GM23338 (cell line): ENCODE data around the gene MED16. TPM values are rescaled to one million over a fixed set of nuclear protein-coding genes. Genes with fewer than 3 reads are reported as not detected.

Experiments used
- ATAC-seq: fragments of 200-7000 bp; cut with Tn5 transposase; 3 replicates; pipeline ENCODE4 v1.9.1; 2020
- DNase-seq: peaks from one replicate; pipeline ENCODE4 v3.0.0-alpha.2; 2015; ENCODE audit warnings: low spot score
- H2AFZ ChIP-seq: fragments of 200-600 bp; sonication (generic); 2 replicates; pipeline ENCODE4 v1.8.0; 2016; ENCODE audit warnings: antibody characterized with exemption, mild to moderate bottlenecking, moderate library complexity
- H3F3A ChIP-seq: fragments of 200-600 bp; sonication (generic); replicated peaks from 2 replicates; pipeline ENCODE4 v1.8.0; 2017; ENCODE audit warnings: antibody characterized with exemption, mixed run types, low read depth
- H3K27ac ChIP-seq: fragments of 200-600 bp; sonication (generic); 2 replicates; pipeline ENCODE4 v1.6.1; 2016; ENCODE audit warnings: low read depth
- H3K27me3 ChIP-seq: fragments of 200-600 bp; sonication (generic); 2 replicates; pipeline ENCODE4 v1.8.0; 2016; ENCODE audit warnings: mild to moderate bottlenecking, mixed run types, moderate library complexity; ENCODE audit not compliant: insufficient read depth
- H3K36me3 ChIP-seq: fragments of 200-600 bp; sonication (generic); 2 replicates; pipeline ENCODE4 v1.8.0; 2016; ENCODE audit warnings: mild to moderate bottlenecking; ENCODE audit not compliant: insufficient read depth
- H3K4me1 ChIP-seq: fragments of 200-600 bp; sonication (generic); 2 replicates; pipeline ENCODE4 v1.8.0; 2016; ENCODE audit warnings: mild to moderate bottlenecking, moderate library complexity; ENCODE audit not compliant: insufficient read depth
- H3K4me2 ChIP-seq: fragments of 200-600 bp; sonication (generic); 2 replicates; pipeline ENCODE4 v1.7.1; 2017; ENCODE audit warnings: mixed run types
- H3K4me3 ChIP-seq: fragments of 200-600 bp; sonication (generic); 2 replicates; pipeline ENCODE4 v1.6.1; 2016; ENCODE audit warnings: mixed run types
- H3K79me2 ChIP-seq: fragments of 200-600 bp; sonication (generic); replicated peaks from 2 replicates; pipeline ENCODE4 v1.8.0; 2017; ENCODE audit warnings: mild to moderate bottlenecking; ENCODE audit not compliant: insufficient read depth
- H3K9me2 ChIP-seq: fragments of 200-600 bp; sonication (generic); 2 replicates; pipeline ENCODE4 v1.8.0; 2017; ENCODE audit not compliant: insufficient read depth
- H4K20me1 ChIP-seq: fragments of 200-600 bp; sonication (generic); replicated peaks from 2 replicates; pipeline ENCODE4 v1.8.0; 2017; ENCODE audit warnings: mild to moderate bottlenecking; ENCODE audit not compliant: insufficient read depth
- H3K27ac Mint-ChIP-seq: 2 replicates; pipeline ENCODE4 v1.8.0; 2020; ENCODE audit warnings: inconsistent platforms, mild to moderate bottlenecking, moderate library complexity, mixed read lengths
- H3K27me3 Mint-ChIP-seq: 3 replicates; pipeline ENCODE4 v1.8.0; 2022; ENCODE audit warnings: low read depth, mild to moderate bottlenecking, moderate library complexity, mixed read lengths, inconsistent platforms; ENCODE audit not compliant: insufficient read depth, poor library complexity
- H3K36me3 Mint-ChIP-seq: 3 replicates; pipeline ENCODE4 v1.8.0; 2021; ENCODE audit warnings: low read depth, mild to moderate bottlenecking, inconsistent platforms, moderate library complexity, mixed read lengths
- H3K4me1 Mint-ChIP-seq: 3 replicates; pipeline ENCODE4 v1.8.0; 2020; ENCODE audit warnings: mild to moderate bottlenecking, inconsistent platforms, mixed read lengths
- H3K4me3 Mint-ChIP-seq: 3 replicates; pipeline ENCODE4 v1.8.0; 2021; ENCODE audit warnings: moderate library complexity, mild to moderate bottlenecking, inconsistent platforms, mixed read lengths
- H3K9me3 Mint-ChIP-seq: 3 replicates; pipeline ENCODE4 v1.8.0; 2020; ENCODE audit warnings: moderate library complexity, mild to moderate bottlenecking, inconsistent platforms, mixed read lengths
- CREB1 ChIP-seq: fragments of 250-450 bp; sonication (Bioruptor Pico); IDR thresholded peaks from 2 replicates; pipeline ENCODE4 v1.5.0; 2020; ENCODE audit warnings: low read depth, mild to moderate bottlenecking, moderate library complexity
- CTCF ChIP-seq, 2 experiments: fragments of 200-600 bp in 1 of 2; sonication (generic) in 1 of 2; conservative IDR thresholded peaks; 2 replicates each; pipeline versions ENCODE4 v1.5.1 to v1.6.1; 2016 to 2017; ENCODE audit warnings: antibody characterized with exemption in 2 of 2, low read depth in 2 of 2, mild to moderate bottlenecking in 2 of 2, moderate library complexity in 1 of 2
- POLR2AphosphoS5 ChIP-seq: IDR thresholded peaks from 2 replicates; pipeline ENCODE4 v1.6.1; 2016; ENCODE audit warnings: antibody characterized with exemption, low read depth
- REST ChIP-seq: IDR thresholded peaks from one replicate; pipeline ENCODE4 v1.6.1; 2018; ENCODE audit warnings: antibody characterized with exemption; ENCODE audit not compliant: unreplicated experiment
- STAT1 ChIP-seq: IDR thresholded peaks from one replicate; pipeline ENCODE4 v1.6.1; 2016; ENCODE audit warnings: antibody characterized with exemption; ENCODE audit not compliant: unreplicated experiment
- ZNF114 ChIP-seq: fragments of 250-450 bp; sonication (Bioruptor Pico); IDR thresholded peaks from 2 replicates; pipeline ENCODE4 v1.5.0; 2020; ENCODE audit warnings: mild to moderate bottlenecking, moderate library complexity
- ZNF331 ChIP-seq: fragments of 250-450 bp; sonication (Bioruptor Pico); IDR thresholded peaks from 2 replicates; pipeline ENCODE4 v1.5.0; 2020; ENCODE audit warnings: low read depth, mild to moderate bottlenecking, moderate library complexity
- ZNF462 ChIP-seq: fragments of 250-450 bp; sonication (Bioruptor Pico); IDR thresholded peaks from 2 replicates; pipeline ENCODE4 v1.5.0; 2020; ENCODE audit warnings: mild to moderate bottlenecking, moderate library complexity
- polyA plus RNA-seq: library from polyadenylated mRNA; unstranded; fragments of >200 nt; fragmentation: Nextera tagmentation; extraction: Ambion mirVana; gene quantifications from 2 replicates; pipeline ENCODE4 v1.2.1, GENCODE V29; 2016
- total RNA-seq: library from RNA; depleted of rRNA; stranded (reverse); fragments of >200 nt; shearing (Covaris generic); gene quantifications from 2 replicates; pipeline ENCODE4 v1.2.3, GENCODE V29; 2014

MED16 gene
- total and polyA plus RNA-seq, 2 experiments from 2014 or later, result 52.7 to 73.6 TPM

- TF ChIP-seq ZNF462 (CRISPR knock-in tag) (no peak), POLR2AphosphoS5 (no peak)
Observed at GRCh38 chr19:890831-891230, 2.2 kb downstream of the MED16 start (continued).

- no peak for ATAC-seq
- Histone ChIP-seq H2AFZ (no peak overlapping the region), H3K27ac (no peak overlapping the region), H3K4me2 (no peak overlapping the region), H3K4me1 (no peaks in the 10 kb centered on the region), H3F3A (no peaks in the 10 kb centered on the region; the same call in 1 of the 2 replicates), H3K36me3 (no peaks in the 10 kb centered on the region), H4K20me1 (peaks cover 4% of the 10 kb centered on the region; the same call in 1 of the 2 replicates), H3K4me3 (no peak overlapping the region), H3K79me2 (no peaks in the 10 kb centered on the region; the same call in 1 of the 2 replicates), H3K27me3 (no peaks in the 10 kb centered on the region), H3K9me2 (no peaks in the 10 kb centered on the region)
- peaks cover 20% of the 10 kb centered on the region for H3K27me3 Mint-ChIP-seq
- no peaks in the 10 kb centered on the region; the same call in 2 of the 3 replicates for H3K4me1 Mint-ChIP-seq
- peaks cover 9% of the 10 kb centered on the region; the same call in 1 of the 3 replicates for H3K36me3 Mint-ChIP-seq
- no peak overlapping the region for H3K4me3 Mint-ChIP-seq
- H3K27ac Mint-ChIP-seq, result no peak overlapping the region
- TF ChIP-seq CTCF (conservative IDR thresholded peaks at IDR 0.05; ENCODE audit: low read depth in 2 of 2) (no peak), ZNF331 (CRISPR knock-in tag) (no peak), CREB1 (no peak), REST (no peak), ZNF114 (CRISPR knock-in tag) (no peak), STAT1 (no peak)
- peaks cover 3% of the 10 kb centered on the region; the same call in 2 of the 3 replicates for H3K9me3 Mint-ChIP-seq
- DNase-seq, result no peak
Observed at GRCh38 chr19:889662-890295, 3.2 kb downstream of the MED16 start.
